HG03442 (cell line): ENCODE measurements around the gene PUS10.
"Not testable (repeated sequence)": the region's sequence is repeated elsewhere in the genome, so short reads cannot be mapped to it uniquely, and the experiment has no call there.

Experiments used
- ATAC-seq: cut with Tn5 transposase; IDR thresholded peaks from one replicate; pipeline ENCODE4 v1.9.1; 2021; ENCODE audit warnings: mild to moderate bottlenecking, moderate library complexity; ENCODE audit not compliant: unreplicated experiment

PUS10 gene, protein sequence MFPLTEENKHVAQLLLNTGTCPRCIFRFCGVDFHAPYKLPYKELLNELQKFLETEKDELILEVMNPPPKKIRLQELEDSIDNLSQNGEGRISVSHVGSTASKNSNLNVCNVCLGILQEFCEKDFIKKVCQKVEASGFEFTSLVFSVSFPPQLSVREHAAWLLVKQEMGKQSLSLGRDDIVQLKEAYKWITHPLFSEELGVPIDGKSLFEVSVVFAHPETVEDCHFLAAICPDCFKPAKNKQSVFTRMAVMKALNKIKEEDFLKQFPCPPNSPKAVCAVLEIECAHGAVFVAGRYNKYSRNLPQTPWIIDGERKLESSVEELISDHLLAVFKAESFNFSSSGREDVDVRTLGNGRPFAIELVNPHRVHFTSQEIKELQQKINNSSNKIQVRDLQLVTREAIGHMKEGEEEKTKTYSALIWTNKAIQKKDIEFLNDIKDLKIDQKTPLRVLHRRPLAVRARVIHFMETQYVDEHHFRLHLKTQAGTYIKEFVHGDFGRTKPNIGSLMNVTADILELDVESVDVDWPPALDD

DNA sequence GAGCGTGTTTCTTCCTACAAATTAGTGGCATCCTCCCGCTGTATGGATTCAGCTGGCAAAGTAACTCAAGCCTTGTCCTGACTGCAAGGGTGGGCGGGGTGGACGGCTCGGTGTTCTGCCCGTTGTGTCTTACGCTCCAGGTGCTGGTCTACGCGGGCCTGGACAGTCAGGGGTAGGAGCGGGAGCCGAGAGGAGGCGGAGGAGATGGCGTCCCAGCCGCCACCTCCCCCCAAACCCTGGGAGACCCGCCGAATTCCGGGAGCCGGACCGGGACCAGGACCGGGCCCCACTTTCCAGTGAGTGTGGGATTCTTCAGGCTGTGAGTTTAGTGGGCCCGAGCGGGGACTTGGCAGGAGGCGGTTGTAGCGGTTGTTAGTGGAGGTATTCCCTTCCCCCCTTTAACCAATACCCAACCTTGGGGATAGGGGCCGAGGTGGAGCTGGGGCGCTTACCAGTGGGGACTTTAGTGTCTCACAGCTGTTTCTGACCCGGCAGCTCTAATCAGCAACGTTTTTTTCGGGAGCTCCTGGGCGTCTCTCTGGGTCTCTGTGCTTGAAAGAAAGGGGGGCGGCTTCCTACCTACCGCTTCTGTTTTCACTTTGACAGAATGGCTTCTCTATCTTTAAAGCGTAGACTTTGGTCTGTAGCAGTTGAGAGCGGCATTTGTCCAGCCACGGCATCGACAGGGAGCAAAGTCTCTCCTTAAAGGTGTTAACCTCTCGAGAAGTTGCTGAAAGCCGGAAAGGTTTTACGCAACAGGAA, at the start of gene PUS10, which contains the start of gene PEX13:
PUS10 (minus strand) TSS at position 700 of the 762 bp plus-strand sequence. CDS start 6,365 bp downstream, outside the sequence.
PEX13 (plus strand) TSS at position 165 of the 762 bp plus-strand sequence; CDS start at position 205, 40 bp downstream.
- peak; percentile 77 for ATAC-seq

- ATAC-seq, result peak; percentile 96
Measured at GRCh38 chr2:61065714-61066709, 48.0 kb upstream of the PUS10 start, which contains the start of gene SANBR. Gene SANBR (plus strand): TSS chr2:61065871. CDS start chr2:61070351, 4,480 bp downstream.

GRCh38 chr2:61059382-61059781, 41.3 kb upstream of the PUS10 start:
- ATAC-seq, result no peak

- ATAC-seq, result no peak
Measured at GRCh38 chr2:61057562-61057961, 39.5 kb upstream of the PUS10 start.

- no peak for ATAC-seq
Measured at GRCh38 chr2:61055557-61055956, 37.5 kb upstream of the PUS10 start.

DNA sequence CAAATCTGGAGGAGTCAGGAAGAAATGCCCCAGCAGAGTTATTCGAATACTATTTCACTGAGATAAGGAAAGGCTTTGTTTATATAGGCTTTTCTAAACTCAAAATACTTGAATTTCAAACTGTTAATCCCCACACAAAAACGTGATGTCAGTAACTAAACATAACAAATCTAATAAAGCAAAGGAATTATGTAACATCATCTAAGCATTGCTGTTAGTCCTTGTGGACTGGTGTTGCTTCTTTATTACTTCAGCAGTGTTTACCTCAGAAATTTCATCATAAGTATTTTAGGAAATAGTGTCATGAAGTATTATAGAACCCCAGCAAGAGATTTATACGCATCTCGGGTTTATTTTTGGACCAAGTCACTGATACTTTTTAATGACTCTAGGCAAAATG, 27.9 kb upstream of the PUS10 start:
- ATAC-seq, result no peak

DNA sequence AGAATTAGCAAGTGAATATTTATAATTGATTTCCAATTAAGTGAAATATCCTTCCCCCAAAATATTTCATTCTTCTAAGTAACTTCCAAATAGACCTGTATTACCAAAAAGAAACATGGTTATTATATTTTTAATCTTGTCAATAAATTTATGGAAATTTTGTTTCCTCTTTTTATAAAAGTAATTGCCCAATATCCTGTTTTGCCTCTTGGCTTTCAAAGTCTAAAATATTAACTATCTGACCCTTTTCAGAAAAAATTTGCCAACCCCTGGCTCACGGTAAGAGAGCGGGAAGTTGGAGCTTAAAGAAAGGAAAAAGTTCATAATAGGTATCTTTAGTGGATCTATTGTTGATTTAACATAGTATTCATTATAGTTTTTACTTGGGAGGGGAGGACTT, 27.2 kb upstream of the PUS10 start:
- ATAC-seq, result no peak

- ATAC-seq, result peak; percentile 52
Measured at GRCh38 chr2:61044636-61045035, 26.6 kb upstream of the PUS10 start.

DNA sequence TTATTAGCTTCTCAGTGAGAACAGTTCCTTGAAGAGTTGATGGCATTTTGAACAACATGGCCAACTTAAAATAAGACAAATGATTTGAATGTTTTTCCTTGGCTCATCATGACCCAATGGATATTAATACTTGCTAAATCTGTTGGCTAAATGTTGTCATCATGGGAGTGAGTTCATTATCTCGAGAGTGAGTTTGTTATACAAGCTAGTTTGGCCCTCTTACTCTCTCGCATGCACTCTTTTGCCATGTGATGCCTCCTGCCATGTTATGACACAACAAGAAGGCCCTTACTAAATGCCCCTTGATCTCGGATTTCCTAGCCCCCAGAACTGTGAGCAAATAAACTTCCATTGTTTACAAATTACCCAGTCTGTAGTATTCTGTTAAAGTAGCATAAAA, 24.8 kb upstream of the PUS10 start:
- ATAC-seq, result no peak

GRCh38 chr2:61036643-61037042, 18.6 kb upstream of the PUS10 start:
- not testable (repeated sequence) for ATAC-seq

DNA sequence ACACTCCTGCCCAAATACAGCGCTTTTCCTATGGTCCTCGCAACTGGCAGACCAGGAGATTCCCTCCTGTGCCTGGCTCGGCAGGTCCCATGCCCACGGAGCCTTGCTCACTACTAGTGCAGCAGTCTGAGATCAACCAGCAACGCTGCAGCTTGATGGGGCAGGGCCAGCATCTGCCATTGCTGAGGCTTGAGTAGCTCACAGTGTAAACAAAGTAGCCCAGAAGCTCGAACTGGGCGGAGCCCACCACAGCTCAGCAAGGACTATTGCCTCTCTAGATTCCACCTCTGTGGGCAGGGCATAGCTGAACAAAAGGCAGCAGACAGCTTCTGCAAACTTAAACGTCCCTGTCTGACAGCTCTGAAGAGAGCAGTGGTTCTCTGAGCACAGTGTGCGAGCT, 16.5 kb upstream of the PUS10 start:
- ATAC-seq, result not testable (repeated sequence)

- ATAC-seq, result no peak
Measured at GRCh38 chr2:61029533-61029932, 11.5 kb upstream of the PUS10 start.

GRCh38 chr2:61023670-61024069, 5.6 kb upstream of the PUS10 start:
- ATAC-seq, result no peak

GRCh38 chr2:61021228-61021660, 3.2 kb upstream of the PUS10 start:
- no peak for ATAC-seq

DNA sequence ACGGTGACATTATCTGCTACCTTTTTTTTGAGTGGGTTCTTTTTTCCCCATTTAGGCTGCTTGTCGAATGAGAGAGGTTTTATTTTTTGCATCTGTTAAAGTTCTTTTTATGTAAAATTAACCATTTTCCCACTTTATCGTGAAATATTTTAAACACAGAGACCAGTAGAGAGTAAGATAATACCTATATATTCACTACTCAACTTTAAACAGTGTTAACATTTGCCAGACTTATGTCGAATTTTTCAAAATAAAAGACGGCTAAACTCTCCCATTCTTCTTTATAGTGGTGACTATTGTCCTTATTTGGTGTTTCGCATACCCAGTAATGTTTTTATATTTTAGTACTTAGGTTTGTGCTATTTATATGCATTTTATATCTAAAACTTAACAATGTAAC, 743 bp upstream of the PUS10 start:
- no peak for ATAC-seq

- peak; percentile 2 for ATAC-seq
Measured at GRCh38 chr2:61018318-61018755, 282 bp upstream of the PUS10 start.

DNA sequence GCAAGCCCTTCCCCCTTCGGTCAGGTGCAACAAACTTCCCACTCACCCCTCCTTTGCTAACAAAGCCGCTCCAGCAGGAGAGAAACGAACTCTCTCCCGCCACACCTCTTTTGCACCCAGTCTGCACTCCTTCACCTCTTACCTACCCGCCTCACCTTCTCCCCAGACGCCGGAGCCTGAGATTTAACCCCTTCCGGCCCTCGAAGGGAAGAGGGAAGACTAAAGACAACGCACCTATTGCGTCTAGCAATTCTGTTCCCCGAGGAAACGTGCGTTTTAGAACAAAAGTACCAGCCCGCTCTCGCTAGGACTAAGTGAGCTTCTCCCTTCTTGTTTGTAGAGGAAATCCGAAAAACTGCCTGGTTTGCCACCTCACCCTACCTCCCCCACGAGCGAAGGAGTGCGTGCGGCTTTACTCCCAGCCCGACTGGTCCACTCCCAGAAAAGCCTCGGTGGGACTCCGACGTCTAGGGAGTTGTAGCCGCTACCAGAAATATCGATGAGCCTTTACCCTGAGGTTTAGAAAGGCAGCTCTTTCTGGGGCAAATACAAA, 976 bp downstream of the PUS10 start:
- peak; percentile 58 for ATAC-seq

- no peak for ATAC-seq
Measured at GRCh38 chr2:61016392-61017002, 1.6 kb downstream of the PUS10 start.

DNA sequence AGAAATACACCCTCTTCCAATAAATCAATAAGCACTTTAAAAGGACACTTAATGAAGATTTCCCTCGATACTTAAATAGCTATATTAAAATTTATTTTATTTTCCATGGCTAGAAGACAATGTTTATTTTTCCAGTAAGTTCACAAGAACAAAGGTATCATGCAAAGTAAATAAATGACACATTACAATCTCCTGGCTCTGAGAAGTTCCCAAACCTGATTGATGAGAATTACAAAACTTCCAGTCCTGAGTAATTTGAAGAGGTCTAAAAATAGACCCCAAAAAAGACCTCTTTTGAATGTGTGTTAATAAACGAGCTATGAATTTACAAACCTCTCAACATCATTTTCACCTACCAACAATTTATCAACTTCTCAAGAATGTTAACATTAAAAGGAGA, 2.1 kb downstream of the PUS10 start:
- no peak for ATAC-seq
